HepG2 (cell line): ENCODE results near the gene WDHD1.

Experiments
- EED ChIP-seq: sonication (generic); formaldehyde crosslinking; IDR thresholded peaks from 2 replicates; pipeline ENCODE4 v1.5.0; 2020; ENCODE audit warnings: mild to moderate bottlenecking, missing genetic modification reagents
- MED1 ChIP-seq: sonication (generic); formaldehyde crosslinking; IDR thresholded peaks from 2 replicates; pipeline ENCODE4 v1.4.0; 2020; ENCODE audit warnings: missing genetic modification reagents
- STAG1 ChIP-seq: sonication (generic); formaldehyde crosslinking; IDR thresholded peaks from 2 replicates; pipeline ENCODE4 v1.4.0; 2020; ENCODE audit warnings: missing genetic modification reagents
- TAF1 ChIP-seq: sonication (generic); formaldehyde crosslinking; IDR thresholded peaks from 2 replicates; pipeline ENCODE4 v1.4.0; 2020; ENCODE audit warnings: missing genetic modification reagents
- TBP ChIP-seq: sonication (generic); formaldehyde crosslinking; IDR thresholded peaks from 2 replicates; pipeline ENCODE4 v1.5.0; 2020; ENCODE audit warnings: missing genetic modification reagents
- ZNF274 ChIP-seq: sonication (generic); formaldehyde crosslinking; IDR thresholded peaks from 2 replicates; pipeline ENCODE4 v1.5.1; 2020; ENCODE audit warnings: mild to moderate bottlenecking, missing genetic modification reagents

GRCh38 chr14:54919330-54919729, 107.6 kb downstream of the WDHD1 start:
- TF ChIP-seq ZNF274 (no peak), MED1 (CRISPR knock-in tag) (no peak), TAF1 (no peak), STAG1 (no peak), EED (CRISPR knock-in tag) (no peak), TBP (CRISPR knock-in tag) (no peak)
